Neural cell (in vitro differentiated cells): ENCODE measurements around the gene HPD.

Experiments
- EP300 ChIP-seq: fragments of 450-650 bp; conservative IDR thresholded peaks from 2 replicates; pipeline ENCODE4 v1.6.1; 2014; ENCODE audit warnings: antibody characterized with exemption, mild to moderate bottlenecking, moderate library complexity; ENCODE audit not compliant: poor library complexity, severe bottlenecking
- POLR2AphosphoS5 ChIP-seq: IDR thresholded peaks from 2 replicates; pipeline ENCODE4 v1.6.1; 2012
- TAF1 ChIP-seq: IDR thresholded peaks from 2 replicates; pipeline ENCODE4 v1.6.1; 2012; ENCODE audit warnings: low read depth
- TF ChIP-seq, protein P1 (sequence below): fragments of 450-650 bp; IDR thresholded peaks from 2 replicates; pipeline ENCODE4 v1.5.1; 2014; ENCODE audit warnings: antibody characterized with exemption, mild to moderate bottlenecking, moderate library complexity; ENCODE audit not compliant: poor library complexity, severe bottlenecking

DNA sequence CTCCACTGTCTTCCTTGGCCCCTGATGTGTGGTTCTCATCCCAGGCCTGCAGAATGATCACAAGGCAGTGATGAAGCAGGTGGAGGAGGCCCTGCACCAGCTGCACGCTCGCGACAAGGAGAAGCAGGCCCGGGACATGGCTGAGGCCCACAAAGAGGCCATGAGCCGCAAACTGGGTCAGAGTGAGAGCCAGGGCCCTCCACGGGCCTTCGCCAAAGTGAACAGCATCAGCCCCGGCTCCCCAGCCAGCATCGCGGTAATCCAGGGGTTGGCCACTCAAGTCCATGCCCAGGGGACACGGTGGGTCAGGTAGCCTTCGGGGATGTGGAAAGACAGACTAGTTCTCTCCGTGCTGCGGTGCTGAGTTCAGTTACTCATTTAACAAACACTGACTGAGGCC, 40.9 kb upstream of the HPD start:
- TF ChIP-seq, protein P1, sequence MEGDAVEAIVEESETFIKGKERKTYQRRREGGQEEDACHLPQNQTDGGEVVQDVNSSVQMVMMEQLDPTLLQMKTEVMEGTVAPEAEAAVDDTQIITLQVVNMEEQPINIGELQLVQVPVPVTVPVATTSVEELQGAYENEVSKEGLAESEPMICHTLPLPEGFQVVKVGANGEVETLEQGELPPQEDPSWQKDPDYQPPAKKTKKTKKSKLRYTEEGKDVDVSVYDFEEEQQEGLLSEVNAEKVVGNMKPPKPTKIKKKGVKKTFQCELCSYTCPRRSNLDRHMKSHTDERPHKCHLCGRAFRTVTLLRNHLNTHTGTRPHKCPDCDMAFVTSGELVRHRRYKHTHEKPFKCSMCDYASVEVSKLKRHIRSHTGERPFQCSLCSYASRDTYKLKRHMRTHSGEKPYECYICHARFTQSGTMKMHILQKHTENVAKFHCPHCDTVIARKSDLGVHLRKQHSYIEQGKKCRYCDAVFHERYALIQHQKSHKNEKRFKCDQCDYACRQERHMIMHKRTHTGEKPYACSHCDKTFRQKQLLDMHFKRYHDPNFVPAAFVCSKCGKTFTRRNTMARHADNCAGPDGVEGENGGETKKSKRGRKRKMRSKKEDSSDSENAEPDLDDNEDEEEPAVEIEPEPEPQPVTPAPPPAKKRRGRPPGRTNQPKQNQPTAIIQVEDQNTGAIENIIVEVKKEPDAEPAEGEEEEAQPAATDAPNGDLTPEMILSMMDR: no peak
- no peak for TF ChIP-seq TAF1
- TF ChIP-seq EP300: no peak
- no peak for TF ChIP-seq POLR2AphosphoS5
